ENCODE measurements around the gene AKAP8. TPM values are rescaled to one million over a fixed set of nuclear protein-coding genes. Genes with fewer than 3 reads are reported as not detected.
"Not testable (repeated sequence)": the region's sequence is repeated elsewhere in the genome, so short reads cannot be mapped to it uniquely, and the experiment has no call there.

Gene AKAP8
- total RNA-seq, 1 experiment from 2014 or later, result 53.5 TPM

DNA sequence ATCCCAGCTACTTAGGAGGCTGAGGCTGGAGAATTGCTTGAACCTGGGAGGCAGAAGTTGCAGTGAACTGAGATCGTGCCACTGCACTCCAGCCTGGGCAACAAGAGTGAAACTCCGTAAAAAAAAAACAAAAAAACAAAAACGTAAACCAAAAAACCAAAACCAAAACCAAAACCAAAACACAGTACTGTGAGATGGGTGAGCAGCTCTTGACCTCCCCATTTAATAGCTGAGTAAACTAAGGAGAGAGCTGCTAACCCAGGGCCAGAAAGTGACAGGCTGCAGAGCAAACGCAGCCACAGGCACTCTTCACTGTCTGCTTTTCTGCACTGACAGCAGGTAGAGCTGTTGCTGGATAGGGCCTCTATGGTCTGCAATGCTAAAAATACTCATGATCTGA is 19.6 kb downstream of the AKAP8 start:
- H3K4me3 Mint-ChIP-seq (ENCODE audit: unreplicated experiment); H3K9me3 ChIP-seq; H3K27me3 Mint-ChIP-seq (ENCODE audit: insufficient read depth, unreplicated experiment); POLR2A ChIA-PET; H3K4me1 Mint-ChIP-seq (ENCODE audit: low read depth, unreplicated experiment); H3K27ac Mint-ChIP-seq (ENCODE audit: unreplicated experiment); H3K9me3 Mint-ChIP-seq (ENCODE audit: unreplicated experiment); CTCF ChIA-PET; BruUV-seq (replicated peaks); H3K27me3 ChIP-seq (replicated peaks; ENCODE audit: control insufficient read depth, insufficient read depth, low read length); H3K36me3 ChIP-seq (ENCODE audit: control insufficient read depth, insufficient read depth, low read length); intact Hi-C loops (cut with micrococcal nuclease; ENCODE audit: unreplicated experiment); DNase-seq; H3K4me3 ChIP-seq (ENCODE audit: low read depth, low read length); H3K4me1 ChIP-seq: not testable (repeated sequence)
- peaks cover 91% of the 10 kb centered on the region for H3K36me3 Mint-ChIP-seq (ENCODE audit: insufficient read depth, unreplicated experiment)

DNA sequence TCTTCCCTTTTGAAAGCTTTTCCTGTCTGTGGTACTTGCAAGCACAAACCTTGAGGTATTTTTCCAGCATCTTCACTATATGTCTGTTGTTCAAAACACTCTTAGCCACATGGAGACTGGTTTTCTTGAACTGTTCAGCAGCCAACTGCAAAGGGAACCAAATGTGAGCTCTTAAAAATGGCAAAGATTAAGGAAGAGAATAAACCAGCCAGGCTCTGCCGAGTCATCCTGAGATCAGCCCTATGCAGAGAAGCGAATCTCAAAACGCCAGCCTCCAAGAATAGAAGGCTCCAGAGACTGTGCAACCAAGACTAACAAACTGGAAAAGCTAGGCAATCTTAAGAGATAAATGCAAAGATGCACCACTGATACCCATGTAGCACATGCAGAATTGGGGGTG is 20.7 kb downstream of the AKAP8 start:
- ChIA-PET CTCF (no interaction called here), POLR2A (interaction anchor here (0.6 kb wide), 1 partner anchor 60 kb away, joined by 3 read pairs; no protein-coding TSS in a partner anchor)
- no peak for DNase-seq
- Histone ChIP-seq H3K27me3 (replicated peaks; ENCODE audit: control insufficient read depth, insufficient read depth, low read length) (no peaks in the 10 kb centered on the region), H3K4me3 (ENCODE audit: low read depth, low read length) (no peak overlapping the region), H3K36me3 (ENCODE audit: control insufficient read depth, insufficient read depth, low read length) (peaks cover 1% of the 10 kb centered on the region), H3K4me1 (no peaks in the 10 kb centered on the region), H3K9me3 (no peaks in the 10 kb centered on the region)
- BruUV-seq (replicated peaks), result no TSS peak
- TF ChIP-seq, protein P1, sequence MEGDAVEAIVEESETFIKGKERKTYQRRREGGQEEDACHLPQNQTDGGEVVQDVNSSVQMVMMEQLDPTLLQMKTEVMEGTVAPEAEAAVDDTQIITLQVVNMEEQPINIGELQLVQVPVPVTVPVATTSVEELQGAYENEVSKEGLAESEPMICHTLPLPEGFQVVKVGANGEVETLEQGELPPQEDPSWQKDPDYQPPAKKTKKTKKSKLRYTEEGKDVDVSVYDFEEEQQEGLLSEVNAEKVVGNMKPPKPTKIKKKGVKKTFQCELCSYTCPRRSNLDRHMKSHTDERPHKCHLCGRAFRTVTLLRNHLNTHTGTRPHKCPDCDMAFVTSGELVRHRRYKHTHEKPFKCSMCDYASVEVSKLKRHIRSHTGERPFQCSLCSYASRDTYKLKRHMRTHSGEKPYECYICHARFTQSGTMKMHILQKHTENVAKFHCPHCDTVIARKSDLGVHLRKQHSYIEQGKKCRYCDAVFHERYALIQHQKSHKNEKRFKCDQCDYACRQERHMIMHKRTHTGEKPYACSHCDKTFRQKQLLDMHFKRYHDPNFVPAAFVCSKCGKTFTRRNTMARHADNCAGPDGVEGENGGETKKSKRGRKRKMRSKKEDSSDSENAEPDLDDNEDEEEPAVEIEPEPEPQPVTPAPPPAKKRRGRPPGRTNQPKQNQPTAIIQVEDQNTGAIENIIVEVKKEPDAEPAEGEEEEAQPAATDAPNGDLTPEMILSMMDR (IDR thresholded peaks at IDR 0.05; ENCODE audit: insufficient read depth in 1 of 2, low read depth in 1 of 2, low read length in 1 of 2, severe bottlenecking in 1 of 2, unreplicated experiment in 1 of 2), result no peak
- Mint-ChIP-seq H3K27ac (ENCODE audit: unreplicated experiment) (no peak overlapping the region), H3K9me3 (ENCODE audit: unreplicated experiment) (no peaks in the 10 kb centered on the region), H3K36me3 (ENCODE audit: insufficient read depth, unreplicated experiment) (peaks cover 91% of the 10 kb centered on the region), H3K4me1 (ENCODE audit: low read depth, unreplicated experiment) (no peaks in the 10 kb centered on the region), H3K4me3 (ENCODE audit: unreplicated experiment) (no peak overlapping the region), H3K27me3 (ENCODE audit: insufficient read depth, unreplicated experiment) (no peaks in the 10 kb centered on the region)
- intact Hi-C loops (cut with micrococcal nuclease; ENCODE audit: unreplicated experiment), result no loop called here

DNA sequence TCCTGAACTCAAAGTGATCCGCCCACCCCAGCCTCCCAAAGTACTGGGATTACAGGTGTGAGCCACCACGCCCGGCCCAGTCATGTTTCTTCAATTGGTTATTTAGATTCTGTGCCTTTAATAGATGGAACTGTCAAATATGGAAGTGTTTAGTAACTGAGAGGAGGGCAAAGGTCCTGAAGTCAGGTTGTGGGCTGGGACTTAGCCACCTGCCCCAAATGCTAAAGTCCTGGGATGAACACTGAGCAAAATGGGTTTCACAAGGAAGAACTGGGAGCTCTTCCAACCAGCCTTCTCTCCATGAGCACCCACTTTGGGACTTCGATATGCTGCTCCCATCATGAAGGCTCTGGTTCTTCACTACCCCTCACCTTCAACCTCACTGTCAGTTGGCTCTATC is 21.7 kb downstream of the AKAP8 start:
- intact Hi-C loops (cut with micrococcal nuclease; ENCODE audit: unreplicated experiment), result no loop called here
- ChIA-PET CTCF (interaction anchor here (0.6 kb wide), 1 partner anchor 369 kb away, joined by 4 read pairs; no protein-coding TSS in a partner anchor), POLR2A (no interaction called here)
- Mint-ChIP-seq H3K27me3 (ENCODE audit: insufficient read depth, unreplicated experiment) (no peaks in the 10 kb centered on the region), H3K4me3 (ENCODE audit: unreplicated experiment) (no peak overlapping the region), H3K36me3 (ENCODE audit: insufficient read depth, unreplicated experiment) (peaks cover 95% of the 10 kb centered on the region), H3K4me1 (ENCODE audit: low read depth, unreplicated experiment) (no peaks in the 10 kb centered on the region), H3K27ac (ENCODE audit: unreplicated experiment) (no peak overlapping the region), H3K9me3 (ENCODE audit: unreplicated experiment) (no peaks in the 10 kb centered on the region)
- no TSS peak for BruUV-seq (replicated peaks)
- Histone ChIP-seq H3K4me3 (ENCODE audit: low read depth, low read length) (no peak overlapping the region), H3K36me3 (ENCODE audit: control insufficient read depth, insufficient read depth, low read length) (peaks cover 1% of the 10 kb centered on the region), H3K9me3 (no peaks in the 10 kb centered on the region), H3K4me1 (no peaks in the 10 kb centered on the region), H3K27me3 (replicated peaks; ENCODE audit: control insufficient read depth, insufficient read depth, low read length) (no peaks in the 10 kb centered on the region)
- no peak for DNase-seq
- TF ChIP-seq, protein P1 (IDR thresholded peaks at IDR 0.05; ENCODE audit: insufficient read depth in 1 of 2, low read depth in 1 of 2, low read length in 1 of 2, severe bottlenecking in 1 of 2, unreplicated experiment in 1 of 2), result no peak

Measured in Caco-2 (cell line).